HTR-8/SVneo (cell line): Measurements from ENCODE around the gene POU2AF2.
"Not testable (repeated sequence)": the region's sequence is repeated elsewhere in the genome, so short reads cannot be mapped to it uniquely, and the experiment has no call there.

Source experiments
- DNase-seq: peaks from one replicate; pipeline ENCODE4 v3.0.0; 2011; ENCODE audit warnings: low spot score, mixed read lengths; ENCODE audit not compliant: insufficient read length
- FAIRE-seq: peaks from 2 replicates; lab custom pipeline; 2011; peaks lifted over from hg19 to GRCh38; lab: Jason Lieb, UNC

Gene POU2AF2

GRCh38 chr11:111245425-111245824 is at the start of gene POU2AF2:
TSS of gene POU2AF2 (plus strand) at chr11:111245725. CDS start at chr11:111245854, 129 bp downstream.
- FAIRE-seq, result no peak
- DNase-seq, result no peak

- DNase-seq (no peak), FAIRE-seq (no peak)
These were observed 45.5 kb upstream of the POU2AF2 start for GRCh38 chr11:111200010-111200534.

- no peak for FAIRE-seq
- DNase-seq, result no peak
These were observed 41.3 kb upstream of the POU2AF2 start for GRCh38 chr11:111204211-111204610.

- FAIRE-seq (no peak), DNase-seq (no peak)
These were observed 39.7 kb upstream of the POU2AF2 start for GRCh38 chr11:111205632-111206385.

- DNase-seq (no peak), FAIRE-seq (no peak)
These were observed 39.1 kb upstream of the POU2AF2 start for GRCh38 chr11:111206472-111206871.

- DNase-seq (no peak), FAIRE-seq (no peak)
These were observed 38.3 kb upstream of the POU2AF2 start for GRCh38 chr11:111207213-111207612.

GRCh38 chr11:111209543-111210355 is 35.8 kb upstream of the POU2AF2 start:
- FAIRE-seq, result no peak

GRCh38 chr11:111213256-111213655 is 32.3 kb upstream of the POU2AF2 start:
- FAIRE-seq (no peak), DNase-seq (no peak)

More at GRCh38 chr11:111209543-111210355, 35.8 kb upstream of the POU2AF2 start:
- no peak for DNase-seq

- no peak for FAIRE-seq
- DNase-seq, result no peak
These were observed 24.8 kb upstream of the POU2AF2 start for GRCh38 chr11:111220721-111221120.

- FAIRE-seq, result peak; percentile 48
- DNase-seq, result no peak
These were observed 24.3 kb upstream of the POU2AF2 start for GRCh38 chr11:111221208-111221607.

GRCh38 chr11:111221936-111222335 is 23.6 kb upstream of the POU2AF2 start:
- DNase-seq, result not testable (repeated sequence)

GRCh38 chr11:111222821-111223455 is 22.6 kb upstream of the POU2AF2 start:
- DNase-seq, FAIRE-seq: not testable (repeated sequence)

More at GRCh38 chr11:111221936-111222335, 23.6 kb upstream of the POU2AF2 start:
- not testable (repeated sequence) for FAIRE-seq

GRCh38 chr11:111225881-111226280 is 19.6 kb upstream of the POU2AF2 start:
- no peak for FAIRE-seq
- DNase-seq, result no peak

GRCh38 chr11:111229604-111230003 is 15.9 kb upstream of the POU2AF2 start:
- DNase-seq, result no peak
- no peak for FAIRE-seq

GRCh38 chr11:111230122-111230465 is 15.4 kb upstream of the POU2AF2 start:
- DNase-seq (no peak), FAIRE-seq (peak; percentile 76)

- DNase-seq, result no peak
- FAIRE-seq, result no peak
These were observed 13.7 kb upstream of the POU2AF2 start for GRCh38 chr11:111231836-111232235.

GRCh38 chr11:111236383-111236782 is 9.1 kb upstream of the POU2AF2 start:
- no peak for FAIRE-seq
- no peak for DNase-seq

GRCh38 chr11:111237926-111238325 is 7.6 kb upstream of the POU2AF2 start:
- DNase-seq (no peak), FAIRE-seq (no peak)

- FAIRE-seq (no peak), DNase-seq (no peak)
These were observed 1.4 kb downstream of the POU2AF2 start for GRCh38 chr11:111246956-111247355.

- no peak for FAIRE-seq
- no peak for DNase-seq
These were observed 5.4 kb downstream of the POU2AF2 start for GRCh38 chr11:111250936-111251335.

- DNase-seq (no peak), FAIRE-seq (no peak)
These were observed 7.6 kb downstream of the POU2AF2 start for GRCh38 chr11:111253131-111253530.
